Prostate gland (tissue), 2 donors: ENCODE measurements around the gene NOP16. TPM values are rescaled to one million over a fixed set of nuclear protein-coding genes. Genes with fewer than 3 reads are reported as not detected.

Experiments
- DNase-seq: peaks from one replicate; pipeline ENCODE4 v3.0.0-alpha.2; 2019; ENCODE audit warnings: low spot score
- H3K27ac ChIP-seq, 2 donors: fragments of 200-600 bp; sonication (generic); 2 replicates each; pipeline ENCODE4 v1.5.1; 2017 to 2019
- H3K27me3 ChIP-seq: fragments of 200-600 bp; sonication (generic); replicated peaks from 2 replicates; pipeline ENCODE4 v1.5.1; 2019; ENCODE audit not compliant: insufficient read depth
- H3K36me3 ChIP-seq, 2 donors: fragments of 200-600 bp; sonication (generic); 1 replicate in 1 of 2; 2 replicates in 1 of 2; pipeline versions ENCODE4 v1.5.1 to v1.8.1; 2017 to 2019
- H3K4me1 ChIP-seq: fragments of 200-600 bp; sonication (generic); replicated peaks from 2 replicates; pipeline ENCODE4 v1.5.1; 2019
- H3K4me3 ChIP-seq, 2 donors: fragments of 200-600 bp; sonication (generic); 2 replicates each; pipeline ENCODE4 v1.5.1; 2017 to 2019
- H3K9me3 ChIP-seq: fragments of 200-600 bp; sonication (generic); 2 replicates; pipeline ENCODE4 v1.5.1; 2017
- CTCF ChIP-seq, 4 experiments: fragments of 200-600 bp in 2 of 4; fragments of 450-650 bp in 2 of 4; sonication (generic) in 2 of 4; IDR thresholded peaks; 1 replicate in 3 of 4; 2 replicates in 1 of 4; pipeline ENCODE4 v1.5.1; 2016 to 2019; ENCODE audit warnings: antibody characterized with exemption in 4 of 4, mild to moderate bottlenecking in 2 of 4, moderate library complexity in 2 of 4
- POLR2A ChIP-seq: fragments of 450-650 bp; IDR thresholded peaks from one replicate; pipeline ENCODE4 v1.6.1; 2016; ENCODE audit warnings: antibody characterized with exemption, mild to moderate bottlenecking
- POLR2AphosphoS5 ChIP-seq: sonication (generic); formaldehyde crosslinking; IDR thresholded peaks from one replicate; pipeline ENCODE4 v1.6.1; 2017; ENCODE audit warnings: antibody characterized with exemption
- WGBS: methylation state at CpG from one replicate; pipeline ENCODE4 v1.1.5; 2018; 5-methylcytosine and 5-hydroxymethylcytosine counted together
- intact Hi-C: fragments of 100-400 bp; cut with DNase I; formaldehyde crosslinking; loops from one replicate; pipeline ENCODE4 v1.14.2; 2022
- total RNA-seq, 2 donors: library from RNA; depleted of rRNA; stranded (reverse); fragments of >200 nt; gene quantifications; one replicate each; pipeline ENCODE4 v1.1.0, GENCODE V29; 2016

NOP16 gene
- total RNA-seq, 2 donors from 2014 or later, result 10.8 to 11.6 TPM

DNA sequence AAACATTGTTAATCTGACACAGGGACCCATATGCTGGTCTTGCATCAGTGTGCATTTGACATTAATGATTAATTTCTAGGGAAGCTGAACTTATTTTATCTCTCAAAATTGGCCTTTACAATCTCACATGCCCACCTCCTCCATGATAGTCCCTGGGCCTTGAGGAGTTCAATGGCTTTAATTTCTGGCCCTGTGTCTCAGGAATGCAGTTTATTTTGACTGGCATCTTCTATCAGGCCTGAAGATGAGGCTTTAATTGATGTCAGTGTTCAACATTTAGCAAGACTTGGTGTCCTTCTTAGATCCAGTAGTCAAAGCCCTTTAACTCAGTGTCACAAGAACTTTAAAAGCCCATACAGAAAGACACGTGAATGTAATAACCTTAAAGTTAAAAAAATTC, 38.5 kb upstream of the NOP16 start:
- TF ChIP-seq POLR2AphosphoS5, result no peak
- TF ChIP-seq POLR2A, result no peak
- no peak for TF ChIP-seq CTCF (IDR thresholded peaks at IDR 0.05)
- H3K4me3 ChIP-seq, result no peak overlapping the region
- H3K27ac ChIP-seq, result no peak overlapping the region
- no peak for DNase-seq
- 90% methylated on average over 1 of the region's 1 CpG for WGBS
- intact Hi-C loops, result no loop called here
- H3K4me1 ChIP-seq, result no peaks in the 10 kb centered on the region
- H3K9me3 ChIP-seq, result no peaks in the 10 kb centered on the region
- no peaks in the 10 kb centered on the region for H3K36me3 ChIP-seq
- no peaks in the 10 kb centered on the region for H3K27me3 ChIP-seq

GRCh38 chr5:176425791-176426190, 37.4 kb upstream of the NOP16 start:
- intact Hi-C loops, result no loop called here

GRCh38 chr5:176425138-176425537, 36.7 kb upstream of the NOP16 start:
- H3K27ac ChIP-seq, result no peak overlapping the region
- 65% methylated on average over 1 of the region's 1 CpG for WGBS
- no peak for DNase-seq
- no peaks in the 10 kb centered on the region for H3K9me3 ChIP-seq
- no peaks in the 10 kb centered on the region for H3K4me1 ChIP-seq
- H3K4me3 ChIP-seq, result no peak overlapping the region
- H3K27me3 ChIP-seq, result no peaks in the 10 kb centered on the region
- intact Hi-C loops, result no loop called here
- no peaks in the 10 kb centered on the region for H3K36me3 ChIP-seq
- no peak for TF ChIP-seq CTCF (IDR thresholded peaks at IDR 0.05)
- TF ChIP-seq POLR2A, result no peak
- no peak for TF ChIP-seq POLR2AphosphoS5

More at GRCh38 chr5:176425791-176426190, 37.4 kb upstream of the NOP16 start:
- Histone ChIP-seq H3K27ac (no peak overlapping the region), H3K9me3 (no peaks in the 10 kb centered on the region), H3K4me3 (no peak overlapping the region), H3K36me3 (no peaks in the 10 kb centered on the region), H3K4me1 (no peaks in the 10 kb centered on the region), H3K27me3 (no peaks in the 10 kb centered on the region)
- no peak for TF ChIP-seq POLR2A
- TF ChIP-seq POLR2AphosphoS5, result no peak
- no peak for TF ChIP-seq CTCF (IDR thresholded peaks at IDR 0.05)
- WGBS, result 77% methylated on average over 1 of the region's 1 CpG
- no peak for DNase-seq

DNA sequence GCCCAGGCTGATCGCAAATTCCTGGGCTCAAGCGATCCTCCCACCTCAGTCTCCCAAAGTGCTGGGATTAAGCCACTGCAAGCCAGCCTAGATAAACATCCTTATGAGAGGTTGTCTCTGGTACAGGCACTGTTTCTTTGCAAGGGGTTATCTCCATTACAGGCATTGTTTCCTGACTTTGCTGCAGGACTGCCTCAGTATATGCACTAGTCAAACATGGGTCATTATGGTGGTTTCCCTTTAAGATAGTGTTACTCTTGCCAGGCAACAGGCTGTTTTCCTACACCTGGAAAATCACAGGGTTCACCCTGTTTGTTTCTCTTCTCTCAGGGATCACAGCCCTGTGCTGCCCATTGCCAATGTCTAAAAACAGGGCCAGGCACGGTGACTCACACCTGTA, 35.8 kb upstream of the NOP16 start:
- H3K27ac ChIP-seq, result no peak overlapping the region

More for the DNA sequence above, 35.8 kb upstream of the NOP16 start:
- intact Hi-C loops, result no loop called here
- H3K36me3 ChIP-seq, result no peaks in the 10 kb centered on the region
- H3K9me3 ChIP-seq, result no peaks in the 10 kb centered on the region
- TF ChIP-seq POLR2A, result no peak
- no peak for TF ChIP-seq CTCF (IDR thresholded peaks at IDR 0.05)
- no peak for TF ChIP-seq POLR2AphosphoS5
- no peaks in the 10 kb centered on the region for H3K27me3 ChIP-seq
- no peaks in the 10 kb centered on the region for H3K4me1 ChIP-seq
- DNase-seq, result no peak
- H3K4me3 ChIP-seq, result no peak overlapping the region
- 86% methylated on average over 3 of the region's 3 CpGs for WGBS
